Dermis blood vessel endothelial cell (primary cell): ENCODE data around the gene RADX. TPM values are rescaled to one million over a fixed set of nuclear protein-coding genes. Genes with fewer than 3 reads are reported as not detected.
A peak's percentile ranks its signal among the peaks of the same experiment; 100 is the strongest.
"Not testable (repeated sequence)": the region's sequence is repeated elsewhere in the genome, so short reads cannot be mapped to it uniquely, and the experiment has no call there.

ENCODE experiments used
- DNase-seq: peaks from one replicate; pipeline ENCODE4 v3.0.0; 2010
- total RNA-seq: library from RNA; depleted of rRNA; stranded (reverse); fragments of >200 nt; gene quantifications from 2 replicates; pipeline ENCODE4 v1.2.3, GENCODE V29; 2014

The RADX gene, protein sequence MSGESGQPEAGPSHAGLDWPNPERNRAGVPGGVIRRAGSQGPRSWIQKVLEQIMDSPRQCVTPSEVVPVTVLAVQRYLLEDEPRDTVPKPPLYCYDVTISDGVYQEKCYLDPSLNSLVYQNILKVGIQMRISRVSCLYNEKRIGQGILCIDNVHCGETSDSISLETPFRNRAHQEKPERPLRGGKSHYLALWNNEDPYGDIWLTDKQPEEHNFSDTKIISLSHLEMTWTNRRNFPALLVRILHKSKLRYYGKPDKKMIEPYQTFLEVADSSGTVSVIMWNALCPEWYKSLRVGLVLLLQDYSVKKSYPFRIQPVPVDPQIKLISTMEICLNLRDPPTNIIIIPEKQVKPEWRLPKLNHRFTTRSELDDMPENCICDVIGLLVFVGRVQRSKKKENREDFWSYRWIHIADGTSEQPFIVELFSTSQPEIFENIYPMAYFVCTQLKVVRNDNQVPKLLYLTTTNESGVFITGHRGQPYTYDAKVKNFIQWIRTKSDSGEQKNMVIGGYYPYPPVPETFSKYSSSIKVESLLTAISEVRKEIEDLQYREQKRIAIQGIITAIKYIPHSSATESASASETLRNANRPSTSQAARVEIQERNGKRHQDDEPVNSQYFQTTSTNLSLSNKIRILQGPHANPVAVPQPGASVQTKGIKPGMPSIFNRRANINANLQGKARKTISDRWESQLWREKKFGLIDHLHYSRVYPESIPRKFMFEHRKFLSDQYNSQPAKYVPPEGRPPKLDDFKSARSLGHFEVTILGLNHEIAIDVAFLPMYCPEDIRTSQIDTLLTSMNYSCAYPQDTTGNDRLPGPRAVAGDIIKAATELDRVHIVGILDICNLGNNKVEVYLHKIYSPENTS
- under 0.01 and 0.14 TPM in 2 replicates for total RNA-seq

DNA sequence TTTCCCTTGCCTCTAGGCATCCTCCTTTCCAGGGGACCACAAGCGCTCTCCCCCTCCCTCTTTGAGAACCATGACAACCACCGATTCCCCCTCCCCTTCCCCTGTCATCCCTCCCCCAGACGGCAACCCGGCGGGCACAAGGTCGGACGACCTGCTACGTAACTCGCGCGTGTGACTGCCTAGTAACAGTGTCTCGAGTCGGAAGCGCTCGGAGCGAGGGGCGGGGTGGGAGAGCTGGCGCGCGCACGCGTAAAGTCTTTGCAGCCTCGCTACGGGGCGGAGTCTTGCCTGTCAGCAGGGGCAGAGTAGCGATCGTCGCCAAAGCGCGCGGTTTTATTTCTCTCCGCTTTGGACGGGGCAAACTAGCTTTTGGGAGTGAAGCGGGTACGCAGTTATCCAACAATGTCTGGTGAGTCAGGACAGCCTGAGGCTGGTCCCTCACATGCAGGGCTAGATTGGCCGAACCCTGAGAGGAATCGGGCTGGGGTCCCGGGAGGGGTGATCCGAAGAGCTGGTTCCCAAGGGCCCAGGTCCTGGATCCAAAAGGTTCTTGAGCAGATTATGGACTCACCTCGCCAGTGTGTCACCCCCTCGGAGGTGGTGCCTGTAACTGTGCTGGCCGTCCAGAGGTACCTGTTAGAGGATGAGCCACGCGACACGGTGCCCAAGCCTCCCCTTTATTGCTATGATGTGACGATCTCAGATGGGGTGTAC lies at the start of gene RADX:
Gene RADX (plus strand): TSS at position 300 of the 714 bp plus-strand sequence. CDS start 103 bp downstream, at position 403.
- peak; percentile 43 for DNase-seq

DNA sequence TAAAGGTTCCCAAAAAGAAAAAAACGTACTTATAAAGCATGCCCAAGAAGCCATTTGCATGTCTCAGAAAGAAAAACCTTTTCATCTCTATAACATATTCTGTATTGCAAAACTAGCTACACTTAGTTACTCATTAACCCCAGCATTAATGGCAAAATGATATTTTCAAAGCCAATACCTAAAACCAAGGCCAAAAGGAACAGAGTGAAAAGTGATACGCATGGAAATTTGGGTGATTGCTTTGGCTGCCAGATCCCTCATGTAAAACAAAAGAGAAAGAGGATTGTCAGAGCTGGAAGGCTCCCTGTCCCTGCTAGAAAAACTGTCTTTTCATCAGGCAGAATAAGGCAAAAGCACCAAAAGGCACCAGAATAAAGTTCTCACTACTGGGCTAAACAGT lies 46.8 kb upstream of the RADX start:
- DNase-seq = no peak

DNA sequence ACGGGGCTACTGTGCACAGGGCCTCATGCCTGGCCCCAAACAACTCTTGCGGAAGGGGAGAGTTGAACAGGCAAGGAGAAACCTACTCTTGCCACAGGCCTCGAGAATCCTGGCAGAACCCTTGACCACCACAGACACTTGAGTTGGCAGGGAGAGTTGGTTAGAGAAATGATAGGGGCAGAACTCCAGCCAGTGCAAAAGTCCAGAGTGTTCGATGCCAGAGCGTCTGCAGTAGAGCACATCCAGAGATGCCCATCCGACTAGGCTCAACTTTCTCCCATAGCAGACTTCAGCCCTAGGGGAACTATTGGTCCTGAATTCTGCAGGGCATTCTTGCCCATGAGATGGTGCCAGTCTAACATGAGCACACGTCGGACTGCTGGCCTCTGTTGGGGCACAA lies 45.4 kb upstream of the RADX start:
- DNase-seq = no peak

DNA sequence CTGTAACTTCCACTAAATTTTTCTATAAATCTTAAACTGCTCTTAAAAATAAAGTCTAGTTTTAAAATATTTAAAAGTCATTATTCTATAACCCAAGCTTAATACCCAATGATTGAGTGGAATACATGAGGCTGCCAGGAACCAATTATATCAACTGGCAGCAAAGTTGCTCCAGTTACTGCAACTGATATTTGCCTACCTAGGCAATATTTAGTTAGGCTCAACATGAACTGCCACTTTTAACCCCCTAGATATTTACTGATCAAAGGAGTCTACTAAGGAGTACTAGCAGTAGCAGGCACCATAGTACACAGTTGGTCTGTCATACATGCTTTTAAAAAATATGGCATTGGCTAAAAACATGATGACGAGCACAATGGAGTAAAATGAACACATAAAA lies 29.9 kb upstream of the RADX start:
- DNase-seq = no peak

DNA sequence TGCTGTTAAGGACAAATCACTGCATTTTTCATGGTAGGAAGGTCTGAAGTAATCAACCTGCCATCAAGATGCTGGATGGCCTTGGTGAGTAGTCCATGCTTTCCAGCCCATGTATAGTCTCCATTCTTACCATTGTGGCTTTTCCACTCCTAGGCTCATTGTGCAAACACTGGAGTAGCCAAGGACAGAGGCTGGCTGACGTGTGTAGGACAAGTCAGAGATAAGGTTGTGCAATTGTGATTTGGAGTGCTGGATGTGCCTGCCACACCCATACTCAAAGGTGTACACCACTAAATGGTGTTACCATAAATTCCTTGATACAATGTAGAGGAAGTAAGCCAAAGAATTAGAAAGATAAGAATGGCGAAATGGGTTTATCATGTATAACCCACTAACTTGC lies 26.3 kb upstream of the RADX start:
- no peak for DNase-seq

DNA sequence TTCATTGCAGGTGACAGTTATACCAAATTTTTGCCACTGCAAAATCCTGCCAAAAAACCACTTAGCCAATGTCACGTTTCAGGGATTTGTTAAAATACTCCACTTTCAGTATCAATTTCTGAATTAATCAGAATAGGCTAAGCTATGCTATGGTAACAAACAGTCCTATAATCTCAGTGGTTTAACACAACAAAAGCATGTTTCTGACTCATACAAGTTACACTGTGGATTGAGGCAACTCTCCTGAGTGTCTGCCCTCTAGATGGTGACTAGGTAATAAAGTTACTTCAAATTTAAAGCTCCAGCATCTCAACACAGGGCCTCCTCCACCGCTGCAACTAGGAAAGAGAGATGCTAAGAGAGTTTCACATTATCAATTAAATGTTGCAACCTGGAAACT lies 23.0 kb upstream of the RADX start:
- DNase-seq = no peak

DNA sequence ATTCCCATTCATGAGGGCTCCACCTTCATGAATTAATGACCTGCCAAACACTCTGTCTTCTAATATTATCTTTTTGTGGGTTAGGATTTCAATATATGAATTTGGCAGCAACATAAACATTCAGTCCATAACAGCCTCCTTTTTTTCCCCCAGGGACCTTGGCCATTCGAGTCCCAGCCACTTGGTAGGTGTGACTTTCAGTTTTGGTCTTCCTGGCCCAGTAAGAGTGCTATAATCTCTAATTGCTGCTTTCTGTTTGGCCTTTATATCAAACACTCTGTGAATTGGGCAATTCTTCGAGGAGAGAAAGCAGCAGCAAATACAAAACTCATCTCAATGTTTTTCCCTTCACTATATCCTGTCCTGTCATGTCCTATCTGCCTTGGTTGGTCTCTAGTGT lies 12.4 kb upstream of the RADX start:
- DNase-seq = no peak

DNA sequence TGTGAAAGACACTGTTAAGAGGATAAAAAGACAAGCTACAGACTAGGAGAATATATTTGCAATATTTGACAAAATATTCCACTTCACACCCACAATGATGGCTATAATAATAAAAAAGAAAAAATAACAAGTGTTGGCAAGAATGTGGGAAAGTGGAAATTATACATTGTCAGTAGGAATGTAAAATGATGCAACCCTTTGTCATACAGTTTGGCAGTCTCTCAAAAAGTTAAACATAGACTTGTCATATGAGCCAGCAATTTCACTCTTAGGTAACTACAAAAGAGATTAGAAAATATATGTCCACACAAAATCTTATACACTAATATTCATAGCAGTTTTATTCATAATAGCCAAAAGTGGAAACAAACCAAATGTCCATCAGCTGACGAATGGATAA lies 5.2 kb upstream of the RADX start:
- DNase-seq = no peak

DNA sequence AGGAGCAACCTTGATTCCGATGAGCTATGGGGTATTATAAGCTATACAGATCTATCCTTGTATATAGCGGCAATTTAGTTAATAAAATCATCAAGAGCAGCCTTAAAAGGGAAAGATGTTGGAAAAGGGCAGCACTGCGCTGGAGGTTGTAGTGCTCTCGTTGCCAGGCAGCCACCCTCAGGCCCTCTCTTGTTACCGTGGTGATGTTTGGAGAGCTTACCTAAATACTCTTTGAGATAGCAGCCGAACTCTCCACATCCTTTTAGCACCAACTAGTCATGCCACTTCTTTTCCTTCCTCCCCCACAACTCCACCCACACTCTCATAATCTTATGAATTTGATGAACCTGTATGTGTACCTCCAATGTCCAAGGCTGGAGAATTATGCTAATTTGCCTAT lies 3.8 kb upstream of the RADX start:
- no peak for DNase-seq

DNA sequence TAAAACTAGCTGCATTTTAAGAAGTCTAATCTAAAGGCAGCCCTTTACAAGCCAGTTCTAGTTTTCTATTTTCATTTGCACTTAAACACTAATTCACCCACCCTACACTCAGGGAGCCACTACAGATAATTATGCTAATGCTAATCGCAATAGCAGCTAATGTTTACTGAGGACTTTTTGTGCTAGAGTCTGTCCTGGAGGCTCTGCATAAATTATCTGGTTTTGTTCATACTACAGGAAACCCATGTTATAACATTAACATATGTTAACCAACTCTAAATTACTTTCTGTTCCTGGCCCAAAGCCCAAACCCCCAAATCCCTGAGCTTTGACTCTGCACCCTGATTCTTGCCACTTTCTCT lies 480 bp upstream of the RADX start:
- DNase-seq = no peak

DNA sequence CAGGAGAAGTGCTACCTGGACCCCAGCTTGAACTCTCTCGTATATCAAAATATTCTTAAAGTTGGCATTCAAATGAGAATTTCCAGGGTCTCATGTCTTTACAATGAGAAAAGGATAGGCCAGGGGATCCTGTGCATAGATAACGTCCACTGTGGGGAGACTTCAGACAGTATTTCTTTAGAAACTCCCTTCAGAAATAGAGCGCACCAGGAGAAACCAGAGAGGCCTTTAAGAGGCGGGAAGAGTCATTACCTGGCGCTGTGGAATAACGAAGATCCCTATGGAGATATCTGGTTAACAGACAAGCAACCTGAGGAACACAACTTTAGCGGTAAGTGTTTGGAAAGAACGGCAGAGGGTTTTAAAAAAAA lies 600 bp downstream of the RADX start:
- DNase-seq = no peak

DNA sequence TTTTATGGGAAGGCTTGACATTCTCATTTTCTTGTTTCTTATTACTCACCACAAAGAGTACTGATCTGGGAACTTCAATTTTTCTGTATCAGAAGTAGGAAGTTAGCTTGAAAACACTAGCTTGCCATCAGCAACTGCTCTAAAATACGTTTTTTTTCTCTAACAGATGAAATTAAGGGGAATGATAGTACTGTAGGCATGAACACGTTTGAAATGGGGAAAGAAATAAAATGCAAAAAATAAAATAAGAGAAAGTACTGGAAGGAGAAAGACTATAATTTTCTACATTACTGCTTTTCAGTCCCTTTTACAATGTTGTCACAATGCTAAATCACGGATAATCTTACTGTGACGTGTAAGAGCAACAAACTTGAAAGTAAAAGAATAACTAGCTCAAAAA lies 1.5 kb downstream of the RADX start:
- no peak for DNase-seq

DNA sequence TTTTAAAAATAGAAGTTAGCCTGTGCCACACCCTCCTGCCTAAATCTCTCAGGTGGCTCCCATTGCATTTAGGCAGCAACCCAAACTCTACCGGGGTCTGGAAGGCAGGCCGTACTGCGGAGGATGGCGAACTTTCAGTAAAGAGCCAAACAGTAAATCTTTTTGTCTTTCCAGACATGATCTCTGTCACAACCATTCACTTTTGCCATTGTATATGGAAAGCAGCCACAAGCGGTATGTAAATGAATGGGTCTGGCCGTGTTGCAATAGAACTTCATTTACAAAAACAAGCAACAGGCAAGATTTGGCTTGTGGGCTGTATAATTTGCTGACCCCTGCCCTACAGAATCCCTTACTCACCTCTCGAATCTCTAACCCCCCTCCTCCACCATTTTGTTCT lies 3.3 kb downstream of the RADX start:
- no peak for DNase-seq

DNA sequence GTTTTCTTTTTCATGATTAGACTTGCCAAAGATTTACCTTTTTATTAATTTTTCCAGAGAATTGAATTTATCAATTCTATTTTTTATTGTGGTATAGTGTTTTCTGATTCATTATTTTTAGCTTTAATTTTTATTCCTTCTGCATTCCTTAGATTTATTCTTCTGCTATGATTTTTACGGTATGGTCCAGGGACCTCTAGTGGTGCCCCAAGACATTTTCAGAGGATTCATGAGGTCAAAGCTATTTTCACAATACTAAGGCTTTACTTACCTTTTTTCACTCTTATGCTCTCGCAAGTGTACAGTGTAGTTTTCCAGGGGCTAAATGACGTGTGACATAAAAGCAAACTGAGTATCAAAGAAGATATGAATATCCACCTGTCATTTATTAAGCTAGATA lies 8.0 kb downstream of the RADX start:
- DNase-seq = peak; percentile 2

DNA sequence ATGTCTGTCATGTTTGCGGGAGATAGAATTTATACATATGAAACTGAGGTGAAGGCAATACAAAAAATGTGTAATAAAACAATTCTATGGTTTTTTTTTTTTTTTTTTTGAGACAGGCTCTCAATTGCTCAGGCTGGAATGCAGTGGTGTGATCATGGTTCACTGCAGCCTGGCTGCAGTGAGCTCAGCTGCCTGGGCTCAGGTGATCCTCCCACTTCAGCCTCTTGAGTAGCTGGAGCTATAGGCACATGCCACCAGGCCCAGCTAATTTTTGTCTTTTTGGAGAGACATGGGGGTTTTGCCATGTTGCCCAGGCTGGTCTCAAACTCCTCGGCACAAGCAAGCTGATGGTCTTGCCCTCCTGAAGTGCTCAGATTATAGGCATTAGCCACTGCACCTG lies 10.1 kb downstream of the RADX start:
- no peak for DNase-seq

DNA sequence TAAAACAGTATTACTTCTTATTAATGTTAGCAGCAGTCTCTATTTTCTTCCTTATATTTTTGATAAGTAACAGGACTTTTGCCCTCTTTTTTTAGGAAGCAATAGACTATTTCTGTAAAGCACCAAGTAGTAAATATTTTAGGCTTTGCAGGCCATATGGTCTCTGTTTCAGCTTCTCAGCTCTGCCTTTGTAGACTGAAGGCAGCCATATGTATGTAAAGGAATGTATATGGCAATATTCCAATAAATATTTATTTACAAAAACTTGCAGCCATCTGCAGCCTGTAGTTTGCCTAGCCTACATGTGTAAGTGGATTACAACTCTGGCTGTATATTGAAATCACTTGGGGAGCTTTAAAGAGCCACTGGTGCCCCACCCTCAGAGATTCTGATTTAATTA lies 15.0 kb downstream of the RADX start:
- no peak for DNase-seq

DNA sequence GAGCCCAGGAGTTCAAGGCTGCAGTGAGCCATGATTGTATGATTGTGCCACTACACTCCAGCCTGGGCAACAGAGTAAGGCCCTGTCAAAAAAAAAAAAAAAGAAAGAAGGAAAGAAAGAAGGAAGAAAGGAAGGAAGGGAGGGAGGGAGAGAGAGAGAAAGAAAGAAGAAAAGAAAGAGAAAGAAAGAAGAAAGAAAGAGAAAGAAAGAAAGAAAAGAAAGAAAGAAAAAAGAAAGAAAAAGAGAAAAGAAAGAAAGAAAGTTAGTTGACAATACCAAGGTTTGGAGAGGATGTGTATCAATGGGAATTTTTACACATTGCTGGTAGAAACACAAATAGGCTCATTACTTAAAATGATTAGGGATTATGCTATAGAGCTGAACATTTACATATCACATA lies 19.8 kb downstream of the RADX start:
- DNase-seq = no peak

DNA sequence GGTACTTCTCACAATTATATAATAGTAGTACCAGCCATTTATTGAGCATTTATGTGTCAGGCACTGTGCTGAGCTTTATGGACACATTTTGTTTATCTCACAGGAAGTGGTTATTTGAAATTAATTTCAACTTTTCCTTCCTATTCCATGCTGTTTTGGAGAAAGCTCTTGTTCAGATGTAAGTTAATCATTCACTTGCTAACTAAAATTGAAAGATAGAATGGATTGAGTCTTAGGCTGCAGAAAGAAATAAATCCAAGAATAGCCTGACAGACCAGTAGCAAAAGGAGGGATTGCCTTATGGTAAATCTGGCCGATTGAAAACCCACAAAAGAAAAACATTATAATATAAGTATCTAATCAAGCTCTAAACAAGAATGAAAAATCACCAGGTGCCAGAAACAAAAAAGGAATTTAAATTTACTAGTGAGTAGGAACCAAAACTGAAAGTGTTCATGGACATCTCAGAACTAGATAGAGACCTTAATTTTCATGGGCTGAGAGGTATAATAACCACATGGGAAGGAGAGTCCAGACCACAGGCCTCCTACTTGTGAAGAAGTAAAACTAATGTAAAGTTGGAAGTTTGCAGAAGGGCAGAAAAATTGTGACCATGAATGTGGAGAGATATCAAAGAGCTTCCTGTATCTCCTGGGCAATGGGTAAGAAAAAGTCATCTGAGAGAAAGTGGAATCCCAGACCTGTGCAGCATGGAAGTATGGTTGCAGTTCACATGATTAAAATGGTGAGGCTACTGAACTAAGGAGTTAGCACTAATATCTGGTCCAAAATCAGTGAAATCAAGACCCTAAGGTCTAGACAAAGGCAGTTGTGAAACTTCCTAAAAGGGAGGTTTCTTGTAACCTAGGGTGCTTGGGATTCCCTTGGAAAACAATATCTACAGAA lies 38.0 kb downstream of the RADX start:
- DNase-seq = no peak

DNA sequence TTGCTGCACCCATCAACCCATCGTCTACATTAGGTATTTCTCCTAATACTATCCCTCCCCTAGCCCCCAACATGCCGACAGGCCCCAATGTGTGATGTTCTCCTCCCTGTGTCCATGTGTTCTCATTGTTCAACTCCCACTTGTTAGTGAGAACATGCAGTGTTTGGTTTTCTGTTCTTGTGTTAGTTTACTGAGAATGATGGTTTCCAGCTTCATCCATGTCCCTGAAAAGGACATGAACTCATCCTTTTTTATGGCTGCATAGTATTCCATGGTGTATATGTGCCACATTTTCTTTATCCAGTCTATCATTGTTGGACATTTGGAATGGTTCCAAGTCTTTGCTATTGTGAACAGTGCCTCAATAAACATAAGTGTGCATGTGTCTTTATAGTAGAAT lies 41.8 kb downstream of the RADX start:
- not testable (repeated sequence) for DNase-seq

DNA sequence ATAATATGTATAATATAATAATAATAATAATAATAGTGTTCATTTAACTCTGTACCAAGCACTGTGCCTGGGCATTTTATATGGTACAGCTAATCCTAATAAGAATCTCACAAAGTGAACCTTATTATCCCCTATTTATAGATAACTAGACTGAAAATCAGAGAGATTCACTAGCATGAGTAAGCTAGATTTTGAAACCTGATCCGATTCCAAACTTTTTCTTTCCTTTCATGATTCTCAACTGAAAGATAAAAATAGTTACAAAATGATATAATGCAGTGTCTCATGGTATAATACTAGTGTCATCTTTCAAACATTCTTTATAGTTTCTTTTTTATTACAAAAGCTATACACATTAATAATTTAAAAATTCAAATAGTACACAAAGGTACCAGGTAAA lies 58.9 kb downstream of the RADX start:
- no peak for DNase-seq

DNA sequence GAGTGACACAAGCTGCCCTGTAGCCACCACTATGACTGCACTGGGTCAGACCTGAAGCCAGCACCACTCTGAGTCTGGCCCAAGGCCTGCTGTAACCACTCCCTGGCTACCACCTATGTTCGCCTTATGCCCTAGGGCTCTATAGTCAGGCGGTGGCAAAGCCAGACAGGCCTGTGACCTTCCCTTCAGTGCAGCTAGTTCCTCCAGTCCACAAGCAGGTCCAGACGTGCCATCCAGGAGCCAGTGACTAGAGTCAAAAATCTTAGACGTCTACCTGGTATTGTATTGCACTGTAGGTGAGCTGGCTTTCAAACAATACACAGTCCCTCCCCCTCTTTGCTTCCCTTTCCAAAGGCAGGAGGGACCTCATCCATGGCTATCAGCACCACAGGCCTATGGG lies 60.7 kb downstream of the RADX start:
- no peak for DNase-seq

DNA sequence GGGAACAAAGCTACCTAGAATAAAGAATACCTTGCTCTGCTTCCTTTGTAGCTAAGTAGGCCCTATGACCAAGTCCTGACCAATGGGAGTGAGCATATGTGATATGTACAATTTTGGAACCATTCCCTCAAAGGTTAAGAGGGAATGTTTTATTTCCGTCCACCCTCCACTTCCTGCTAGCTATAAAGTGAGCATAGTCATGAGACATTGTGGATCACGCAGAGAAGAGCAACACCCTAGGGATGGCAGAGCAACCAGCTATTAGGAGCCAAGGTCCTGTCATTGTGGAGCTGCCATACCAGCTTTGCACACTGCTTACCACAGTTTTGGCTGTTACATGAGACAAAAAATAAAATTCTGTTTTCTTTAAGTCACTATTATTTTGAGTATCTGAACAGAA lies 68.9 kb downstream of the RADX start:
- DNase-seq = no peak

DNA sequence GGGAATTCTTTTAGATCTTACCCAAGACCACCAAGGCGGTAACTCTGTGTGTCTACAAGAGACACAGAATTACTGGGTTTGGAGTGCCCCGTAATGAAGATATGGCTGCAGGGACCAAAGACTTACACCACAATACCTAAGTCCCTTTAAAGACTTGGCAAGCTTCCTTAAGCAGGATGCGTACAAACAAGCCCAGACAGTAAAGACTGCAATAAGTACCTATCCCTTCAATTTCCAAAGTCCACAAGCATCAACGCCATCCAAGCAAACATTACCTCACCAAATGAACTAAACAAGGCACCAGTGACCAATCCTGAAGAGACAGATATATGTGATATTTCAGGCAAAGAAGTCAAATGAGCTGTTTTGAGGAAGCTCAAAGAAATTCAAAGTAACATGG lies 72.4 kb downstream of the RADX start:
- no peak for DNase-seq
